ENCODE measurements around the gene TIFAB.
A peak's percentile ranks its signal among the peaks of the same experiment; 100 is the strongest.

The TIFAB gene

GRCh38 chr5:135456238-135457099 lies 4.3 kb upstream of the TIFAB start:
- DNase-seq = no peak

- DNase-seq = no peak
These were observed 3.7 kb upstream of the TIFAB start for GRCh38 chr5:135455876-135456237.

GRCh38 chr5:135454946-135455345 lies 2.8 kb upstream of the TIFAB start:
- DNase-seq = no peak

GRCh38 chr5:135453613-135454012 lies 1.5 kb upstream of the TIFAB start:
- no peak for DNase-seq

- DNase-seq = no peak
These were observed 400 bp downstream of the TIFAB start for GRCh38 chr5:135451581-135452320.

GRCh38 chr5:135450952-135451351 lies 1.2 kb downstream of the TIFAB start:
- DNase-seq = no peak

GRCh38 chr5:135450336-135450735 lies 1.8 kb downstream of the TIFAB start:
- DNase-seq = no peak

- DNase-seq = no peak
These were observed 2.5 kb downstream of the TIFAB start for GRCh38 chr5:135449644-135450043.

GRCh38 chr5:135448791-135449507 lies 3.2 kb downstream of the TIFAB start:
- no peak for DNase-seq

- DNase-seq = no peak
These were observed 3.9 kb downstream of the TIFAB start for GRCh38 chr5:135448071-135448739.

- DNase-seq = no peak
These were observed 4.7 kb downstream of the TIFAB start, which contains the start of gene DCANP1 for GRCh38 chr5:135447298-135447929. TSS of gene DCANP1 (minus strand) at chr5:135447348. CDS start at chr5:135447108, 240 bp downstream.

GRCh38 chr5:135446615-135447014 lies 5.5 kb downstream of the TIFAB start:
- peak; percentile 19 to 54 for DNase-seq

GRCh38 chr5:135446206-135446605 lies 5.9 kb downstream of the TIFAB start:
- no peak for DNase-seq

- peak in 1 of 2 experiments; percentile 25 for DNase-seq
These were observed 6.7 kb downstream of the TIFAB start for GRCh38 chr5:135445306-135445985.

- DNase-seq = no peak
These were observed 7.3 kb downstream of the TIFAB start for GRCh38 chr5:135444881-135445280.

GRCh38 chr5:135444360-135444759 lies 7.8 kb downstream of the TIFAB start:
- DNase-seq = no peak

GRCh38 chr5:135443161-135443960 lies 8.8 kb downstream of the TIFAB start:
- DNase-seq = no peak

- DNase-seq = no peak
These were observed 9.6 kb downstream of the TIFAB start for GRCh38 chr5:135442431-135443160.

- no peak for DNase-seq
These were observed 10.2 kb downstream of the TIFAB start for GRCh38 chr5:135441919-135442318.

GRCh38 chr5:135441350-135441831 lies 10.8 kb downstream of the TIFAB start:
- peak; percentile 43 to 48 for DNase-seq

Data from Kasumi-1 (cell line).